Activated CD8-positive, alpha-beta T cell treated with anti-CD3 and anti-CD28 coated beads for 36 hours (primary cell): ENCODE measurements around the gene PCNX2. TPM values are rescaled to one million over a fixed set of nuclear protein-coding genes. Genes with fewer than 3 reads are reported as not detected.

Source experiments
- ATAC-seq: fragments of 200-7000 bp; cut with Tn5 transposase; one replicate; pipeline ENCODE4 v1.10.0; 2021; ENCODE audit warnings: mild to moderate bottlenecking, moderate library complexity
- CTCF ChIA-PET: fragments of 350-600 bp; sonication (Branson Sonifier 250); formaldehyde crosslinking; loops from one replicate; lab custom pipeline; 2021; ENCODE audit warnings: antibody characterized with exemption; lab: Charles Lee
- POLR2A ChIA-PET: fragments of 350-600 bp; sonication (Branson Sonifier 250); formaldehyde crosslinking; loops from one replicate; lab custom pipeline; 2021; ENCODE audit warnings: antibody characterized with exemption; lab: Charles Lee
- DNase-seq: peaks from one replicate; pipeline ENCODE4 v3.0.0-alpha.2; 2020
- H3K27ac Mint-ChIP-seq: one replicate; pipeline ENCODE4 v1.8.0; 2021; ENCODE audit warnings: mild to moderate bottlenecking, mixed read lengths
- H3K27me3 Mint-ChIP-seq: one replicate; pipeline ENCODE4 v1.8.0; 2021; ENCODE audit warnings: mixed read lengths
- H3K36me3 Mint-ChIP-seq: one replicate; pipeline ENCODE4 v1.8.0; 2021; ENCODE audit warnings: low read depth, mixed read lengths
- H3K4me1 Mint-ChIP-seq: one replicate; pipeline ENCODE4 v1.8.0; 2021; ENCODE audit warnings: low read depth, mixed read lengths
- H3K4me3 Mint-ChIP-seq: one replicate; pipeline ENCODE4 v1.8.0; 2021; ENCODE audit warnings: mild to moderate bottlenecking, moderate library complexity, mixed read lengths
- H3K9me3 Mint-ChIP-seq: one replicate; pipeline ENCODE4 v1.8.0; 2021; ENCODE audit warnings: mixed read lengths
- intact Hi-C: fragments of 100-400 bp; cut with micrococcal nuclease; formaldehyde crosslinking; loops from one replicate; pipeline ENCODE4 v1.10.0; 2022
- total RNA-seq, 2 experiments: library from RNA; stranded (reverse); gene quantifications; one replicate each; pipeline ENCODE4 v1.2.3, GENCODE V29; 2021
- TF ChIP-seq, protein P1 (sequence below): fragments of 200-600 bp; IDR thresholded peaks from one replicate; pipeline ENCODE4 v1.8.0; 2022; ENCODE audit warnings: antibody characterized with exemption, mild to moderate bottlenecking

PCNX2 gene
- total RNA-seq, 2 experiments from 2014 or later, result 14.4 to 14.9 TPM

DNA sequence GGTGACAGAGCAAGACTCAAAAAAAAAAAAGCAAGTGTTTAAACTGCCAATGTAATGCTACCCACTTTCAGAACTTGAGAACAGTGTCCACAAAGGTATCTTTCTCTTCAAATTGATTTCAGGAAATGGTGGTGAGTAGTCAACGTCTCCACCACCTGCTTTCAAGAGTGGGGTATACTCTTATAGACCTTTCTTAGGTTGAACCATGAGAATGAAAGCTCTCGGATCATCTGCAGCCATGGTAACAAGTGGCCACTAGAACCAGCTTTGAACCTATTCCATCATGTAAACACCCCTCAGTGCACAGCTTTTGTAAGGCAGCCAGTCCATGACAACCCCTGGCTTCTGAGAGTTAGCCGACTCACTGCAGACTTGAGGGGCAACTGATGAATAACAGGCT lies 237.7 kb downstream of the PCNX2 start:
- ChIA-PET POLR2A (no interaction called here), CTCF (no interaction called here)
- TF ChIP-seq, protein P1, sequence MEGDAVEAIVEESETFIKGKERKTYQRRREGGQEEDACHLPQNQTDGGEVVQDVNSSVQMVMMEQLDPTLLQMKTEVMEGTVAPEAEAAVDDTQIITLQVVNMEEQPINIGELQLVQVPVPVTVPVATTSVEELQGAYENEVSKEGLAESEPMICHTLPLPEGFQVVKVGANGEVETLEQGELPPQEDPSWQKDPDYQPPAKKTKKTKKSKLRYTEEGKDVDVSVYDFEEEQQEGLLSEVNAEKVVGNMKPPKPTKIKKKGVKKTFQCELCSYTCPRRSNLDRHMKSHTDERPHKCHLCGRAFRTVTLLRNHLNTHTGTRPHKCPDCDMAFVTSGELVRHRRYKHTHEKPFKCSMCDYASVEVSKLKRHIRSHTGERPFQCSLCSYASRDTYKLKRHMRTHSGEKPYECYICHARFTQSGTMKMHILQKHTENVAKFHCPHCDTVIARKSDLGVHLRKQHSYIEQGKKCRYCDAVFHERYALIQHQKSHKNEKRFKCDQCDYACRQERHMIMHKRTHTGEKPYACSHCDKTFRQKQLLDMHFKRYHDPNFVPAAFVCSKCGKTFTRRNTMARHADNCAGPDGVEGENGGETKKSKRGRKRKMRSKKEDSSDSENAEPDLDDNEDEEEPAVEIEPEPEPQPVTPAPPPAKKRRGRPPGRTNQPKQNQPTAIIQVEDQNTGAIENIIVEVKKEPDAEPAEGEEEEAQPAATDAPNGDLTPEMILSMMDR, result no peak
- intact Hi-C loops, result no loop called here
- DNase-seq (no peak), ATAC-seq (no peak)
- Mint-ChIP-seq H3K4me1 (no peaks in the 10 kb centered on the region), H3K9me3 (no peaks in the 10 kb centered on the region), H3K27me3 (no peaks in the 10 kb centered on the region), H3K27ac (no peak overlapping the region), H3K4me3 (no peak overlapping the region), H3K36me3 (peaks cover 10% of the 10 kb centered on the region)

DNA sequence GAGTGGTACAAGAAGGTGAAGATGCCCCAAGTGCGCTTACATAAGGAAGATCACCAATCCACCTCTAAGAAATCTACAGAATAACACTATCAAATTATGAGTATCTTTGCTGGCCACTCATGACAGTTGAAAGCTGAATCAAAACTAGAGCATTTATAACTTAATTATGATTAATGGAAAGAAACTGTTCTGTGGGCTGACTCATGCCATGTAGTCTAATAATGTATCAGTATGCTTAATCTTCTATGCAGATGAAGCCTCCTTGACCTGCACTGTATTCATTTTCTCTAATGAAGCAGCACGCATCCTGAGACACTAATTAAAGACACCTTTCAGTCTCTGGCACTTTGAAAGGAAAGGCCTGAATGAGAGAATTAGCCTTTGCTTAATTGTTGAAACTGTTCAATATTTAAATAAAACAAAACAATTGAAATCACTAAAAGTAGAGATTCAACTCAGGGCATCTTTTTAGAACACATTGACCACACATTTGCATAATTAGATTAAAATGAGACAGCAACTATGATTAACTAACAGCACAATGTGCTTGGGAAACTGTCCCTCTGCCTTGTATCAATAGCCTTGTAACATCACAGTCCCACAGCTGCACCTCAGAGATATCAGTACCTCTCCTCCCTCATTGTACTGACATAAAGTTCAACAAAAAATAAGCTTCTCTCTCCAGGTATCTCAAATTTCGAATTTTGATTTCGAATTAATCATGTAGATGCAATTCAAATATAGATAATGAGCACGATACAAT lies 239.5 kb downstream of the PCNX2 start:
- H3K27ac Mint-ChIP-seq, result no peak overlapping the region
- H3K36me3 Mint-ChIP-seq, result peaks cover 23% of the 10 kb centered on the region
- H3K4me1 Mint-ChIP-seq, result no peaks in the 10 kb centered on the region
- POLR2A ChIA-PET, result no interaction called here
- intact Hi-C loops, result no loop called here
- H3K27me3 Mint-ChIP-seq, result no peaks in the 10 kb centered on the region
- CTCF ChIA-PET, result no interaction called here
- TF ChIP-seq, protein P1, result no peak
- ATAC-seq (no peak), DNase-seq (no peak)
- H3K9me3 Mint-ChIP-seq, result no peaks in the 10 kb centered on the region
- no peak overlapping the region for H3K4me3 Mint-ChIP-seq

DNA sequence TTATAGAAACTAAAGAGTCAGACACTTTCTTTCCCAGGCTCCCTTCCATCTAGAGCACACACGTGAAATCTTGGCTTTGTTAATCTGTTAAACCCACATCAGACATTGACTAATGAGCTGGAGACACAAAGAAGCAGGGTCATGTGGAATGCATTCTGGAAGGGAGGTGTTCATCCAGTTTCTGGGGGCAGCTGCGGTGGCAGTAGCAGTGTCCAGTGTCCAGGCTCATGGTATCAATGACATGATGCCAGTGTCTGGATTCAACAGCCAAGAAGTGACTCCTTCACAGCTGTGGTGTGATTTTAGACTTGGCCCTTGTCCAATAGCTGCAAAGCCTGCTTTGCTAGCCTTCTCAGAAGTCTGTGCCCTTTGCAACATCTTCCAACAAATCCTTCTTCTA lies 249.9 kb downstream of the PCNX2 start:
- Mint-ChIP-seq H3K4me3 (no peak overlapping the region), H3K27me3 (no peaks in the 10 kb centered on the region), H3K4me1 (no peaks in the 10 kb centered on the region), H3K9me3 (peaks cover 8% of the 10 kb centered on the region), H3K27ac (no peak overlapping the region), H3K36me3 (peaks cover 37% of the 10 kb centered on the region)
- intact Hi-C loops, result no loop called here
- DNase-seq (no peak), ATAC-seq (no peak)
- ChIA-PET CTCF (no interaction called here), POLR2A (no interaction called here)
- TF ChIP-seq, protein P1, result no peak

DNA sequence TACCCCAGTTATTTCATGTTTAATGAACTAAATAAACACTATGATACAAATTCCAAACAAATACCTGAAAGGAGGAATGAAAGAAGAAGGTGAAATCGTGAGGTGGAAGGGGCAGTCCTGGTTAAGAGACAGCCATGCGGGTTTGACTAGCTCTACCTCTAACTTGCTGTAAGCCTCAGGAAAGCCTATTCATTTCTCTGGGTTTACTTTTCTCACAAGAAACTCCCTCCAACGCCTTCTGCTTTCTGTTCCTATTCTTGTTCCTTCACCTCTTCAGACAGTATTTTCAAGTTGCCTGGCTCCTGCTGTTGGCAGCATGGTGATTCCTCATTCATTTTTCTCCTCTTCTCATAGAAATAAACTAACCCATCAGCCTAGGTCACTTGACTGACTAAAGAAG lies 252.7 kb downstream of the PCNX2 start:
- no peaks in the 10 kb centered on the region for H3K9me3 Mint-ChIP-seq
- TF ChIP-seq, protein P1, result no peak
- no peak for DNase-seq
- H3K27ac Mint-ChIP-seq, result no peak overlapping the region
- peaks cover 18% of the 10 kb centered on the region for H3K36me3 Mint-ChIP-seq
- H3K4me3 Mint-ChIP-seq, result no peak overlapping the region
- ChIA-PET POLR2A (no interaction called here), CTCF (no interaction called here)
- intact Hi-C loops, result no loop called here
- H3K27me3 Mint-ChIP-seq, result no peaks in the 10 kb centered on the region
- ATAC-seq, result no peak
- no peaks in the 10 kb centered on the region for H3K4me1 Mint-ChIP-seq

DNA sequence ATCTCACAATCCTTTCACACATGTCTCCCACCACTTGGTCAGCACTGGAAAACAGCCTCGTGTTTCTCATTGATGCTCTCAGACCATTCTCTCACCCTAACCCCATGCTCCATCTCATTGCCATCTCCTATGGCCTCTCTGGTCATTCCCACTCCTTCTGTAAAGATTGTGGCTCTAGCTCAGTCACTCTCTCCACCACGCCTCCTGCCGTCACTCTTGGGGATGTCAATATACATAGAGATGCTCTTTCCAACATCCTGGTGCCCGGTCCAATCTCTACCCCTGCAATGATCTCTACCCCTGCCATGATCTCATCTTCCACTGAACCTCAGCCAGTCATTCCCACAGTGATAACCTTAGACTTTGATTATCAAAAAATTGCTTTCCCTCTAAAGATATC lies 255.0 kb downstream of the PCNX2 start:
- Mint-ChIP-seq H3K4me1 (no peaks in the 10 kb centered on the region), H3K27me3 (no peaks in the 10 kb centered on the region), H3K27ac (no peak overlapping the region), H3K36me3 (peaks cover 10% of the 10 kb centered on the region), H3K4me3 (no peak overlapping the region), H3K9me3 (no peaks in the 10 kb centered on the region)
- ATAC-seq, result no peak
- no peak for DNase-seq
- ChIA-PET CTCF (no interaction called here), POLR2A (no interaction called here)
- intact Hi-C loops, result no loop called here
- TF ChIP-seq, protein P1, result no peak
